Measurements from ENCODE around the gene NOS3. TPM values are rescaled to one million over a fixed set of nuclear protein-coding genes. Genes with fewer than 3 reads are reported as not detected.

NOS3 gene
- total and polyA plus RNA-seq, 2 of the 13 experiments (the other 11 are each of a cell fraction or from before 2014, with no cell fraction given): 3.7 to 7.5 TPM

- TF ChIP-seq ZNF235 (CRISPR knock-in tag; IDR thresholded peaks at IDR 0.05; ENCODE audit: borderline replicate concordance) (no peak), PHF8 (CRISPR knock-in tag; IDR thresholded peaks at IDR 0.05) (peak; percentile 63), HDAC6 (IDR thresholded peaks at IDR 0.05; ENCODE audit: low read depth, low read length) (no peak), ZNF782 (CRISPR knock-in tag; IDR thresholded peaks at IDR 0.05; ENCODE audit: borderline replicate concordance) (no peak), ZNF513 (CRISPR knock-in tag; conservative IDR thresholded peaks at IDR 0.05) (no peak), ZNF20 (CRISPR knock-in tag; IDR thresholded peaks at IDR 0.05) (no peak), ZNF552 (CRISPR knock-in tag; IDR thresholded peaks at IDR 0.05; ENCODE audit: borderline replicate concordance) (no peak; the same call in 1 of the 2 replicates), PBX3 (CRISPR knock-in tag; IDR thresholded peaks at IDR 0.05; ENCODE audit: borderline replicate concordance) (no peak), DR1 (CRISPR knock-in tag; IDR thresholded peaks at IDR 0.05) (no peak), CBX1 (IDR thresholded peaks at IDR 0.05; ENCODE audit: low read depth) (no peak), ZNF329 (CRISPR knock-in tag; IDR thresholded peaks at IDR 0.05; ENCODE audit: low read depth) (no peak), ZNF776 (CRISPR knock-in tag; IDR thresholded peaks at IDR 0.05) (peak; percentile 17; the same call in 1 of the 2 replicates), HMG20B (CRISPR knock-in tag; conservative IDR thresholded peaks at IDR 0.05) (no peak), CENPX (CRISPR knock-in tag; IDR thresholded peaks at IDR 0.05) (no peak), PPARG (CRISPR knock-in tag; conservative IDR thresholded peaks at IDR 0.05) (no peak), NFATC3 (CRISPR knock-in tag; IDR thresholded peaks at IDR 0.05) (no peak), NFYC (CRISPR knock-in tag; IDR thresholded peaks at IDR 0.05) (no peak), ZNF260 (CRISPR knock-in tag; IDR thresholded peaks at IDR 0.05; ENCODE audit: borderline replicate concordance, low read depth) (no peak), ZNF746 (CRISPR knock-in tag; IDR thresholded peaks at IDR 0.05) (peak; percentile 50; the same call in 1 of the 2 replicates)
- TF ChIP-seq, protein P1, sequence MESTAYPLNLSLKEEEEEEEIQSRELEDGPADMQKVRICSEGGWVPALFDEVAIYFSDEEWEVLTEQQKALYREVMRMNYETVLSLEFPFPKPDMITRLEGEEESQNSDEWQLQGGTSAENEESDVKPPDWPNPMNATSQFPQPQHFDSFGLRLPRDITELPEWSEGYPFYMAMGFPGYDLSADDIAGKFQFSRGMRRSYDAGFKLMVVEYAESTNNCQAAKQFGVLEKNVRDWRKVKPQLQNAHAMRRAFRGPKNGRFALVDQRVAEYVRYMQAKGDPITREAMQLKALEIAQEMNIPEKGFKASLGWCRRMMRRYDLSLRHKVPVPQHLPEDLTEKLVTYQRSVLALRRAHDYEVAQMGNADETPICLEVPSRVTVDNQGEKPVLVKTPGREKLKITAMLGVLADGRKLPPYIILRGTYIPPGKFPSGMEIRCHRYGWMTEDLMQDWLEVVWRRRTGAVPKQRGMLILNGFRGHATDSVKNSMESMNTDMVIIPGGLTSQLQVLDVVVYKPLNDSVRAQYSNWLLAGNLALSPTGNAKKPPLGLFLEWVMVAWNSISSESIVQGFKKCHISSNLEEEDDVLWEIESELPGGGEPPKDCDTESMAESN (CRISPR knock-in tag; conservative IDR thresholded peaks at IDR 0.05): no peak
- TF ChIP-seq, protein P2, sequence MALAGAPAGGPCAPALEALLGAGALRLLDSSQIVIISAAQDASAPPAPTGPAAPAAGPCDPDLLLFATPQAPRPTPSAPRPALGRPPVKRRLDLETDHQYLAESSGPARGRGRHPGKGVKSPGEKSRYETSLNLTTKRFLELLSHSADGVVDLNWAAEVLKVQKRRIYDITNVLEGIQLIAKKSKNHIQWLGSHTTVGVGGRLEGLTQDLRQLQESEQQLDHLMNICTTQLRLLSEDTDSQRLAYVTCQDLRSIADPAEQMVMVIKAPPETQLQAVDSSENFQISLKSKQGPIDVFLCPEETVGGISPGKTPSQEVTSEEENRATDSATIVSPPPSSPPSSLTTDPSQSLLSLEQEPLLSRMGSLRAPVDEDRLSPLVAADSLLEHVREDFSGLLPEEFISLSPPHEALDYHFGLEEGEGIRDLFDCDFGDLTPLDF (CRISPR knock-in tag; IDR thresholded peaks at IDR 0.05): no peak
Observed at GRCh38 chr7:151059367-151060112, 68.7 kb downstream of the NOS3 start, which contains the start of gene SLC4A2 (continued).
